Measurements from ENCODE around the gene ADRB2. TPM values are rescaled to one million over a fixed set of nuclear protein-coding genes. Genes with fewer than 3 reads are reported as not detected.
A peak's percentile ranks its signal among the peaks of the same experiment; 100 is the strongest.

The ADRB2 gene
- total RNA-seq, 1 donor = under 0.01 TPM

DNA sequence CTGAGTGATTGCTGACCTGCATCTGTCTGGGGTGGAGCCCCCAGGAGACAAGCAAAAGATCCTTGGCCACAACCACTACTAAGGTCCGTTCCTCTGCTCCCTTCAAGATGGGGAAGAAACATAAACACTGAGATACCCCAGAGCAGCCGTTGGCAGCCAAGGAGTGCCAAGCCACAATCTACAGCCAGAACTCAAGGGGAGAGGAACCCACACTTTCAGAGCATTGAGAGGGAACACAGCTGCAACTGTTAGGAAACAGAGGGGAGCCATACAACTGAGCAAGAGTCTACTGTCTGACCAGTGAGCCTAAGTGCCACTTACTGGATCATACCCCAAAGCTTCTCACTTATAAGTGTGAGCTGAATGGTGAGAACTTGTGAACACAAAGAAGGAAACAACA lies 44.6 kb upstream of the ADRB2 start:
- Histone ChIP-seq H4K20me1 (ENCODE audit: insufficient read depth, low read length) (no peaks in the 10 kb centered on the region), H3K27ac (ENCODE audit: low read depth, low read length) (no peak overlapping the region), H3K36me3 (ENCODE audit: insufficient read depth, low read length) (no peaks in the 10 kb centered on the region), H3K27me3 (ENCODE audit: insufficient read depth, low read length) (no peaks in the 10 kb centered on the region), H3K4me3 (ENCODE audit: insufficient read depth, low read length) (no peak overlapping the region), H3K4me1 (ENCODE audit: insufficient read depth, low read length) (peaks cover 9% of the 10 kb centered on the region), H3K9me3 (ENCODE audit: low read depth, low read length) (no peaks in the 10 kb centered on the region), H3K4me2 (ENCODE audit: insufficient read depth, low read length) (no peak overlapping the region), H2AFZ (ENCODE audit: low read length) (peak overlapping the region; percentile 32), H3K79me2 (ENCODE audit: insufficient read depth, low read length) (no peaks in the 10 kb centered on the region)
- TF ChIP-seq, protein P1, sequence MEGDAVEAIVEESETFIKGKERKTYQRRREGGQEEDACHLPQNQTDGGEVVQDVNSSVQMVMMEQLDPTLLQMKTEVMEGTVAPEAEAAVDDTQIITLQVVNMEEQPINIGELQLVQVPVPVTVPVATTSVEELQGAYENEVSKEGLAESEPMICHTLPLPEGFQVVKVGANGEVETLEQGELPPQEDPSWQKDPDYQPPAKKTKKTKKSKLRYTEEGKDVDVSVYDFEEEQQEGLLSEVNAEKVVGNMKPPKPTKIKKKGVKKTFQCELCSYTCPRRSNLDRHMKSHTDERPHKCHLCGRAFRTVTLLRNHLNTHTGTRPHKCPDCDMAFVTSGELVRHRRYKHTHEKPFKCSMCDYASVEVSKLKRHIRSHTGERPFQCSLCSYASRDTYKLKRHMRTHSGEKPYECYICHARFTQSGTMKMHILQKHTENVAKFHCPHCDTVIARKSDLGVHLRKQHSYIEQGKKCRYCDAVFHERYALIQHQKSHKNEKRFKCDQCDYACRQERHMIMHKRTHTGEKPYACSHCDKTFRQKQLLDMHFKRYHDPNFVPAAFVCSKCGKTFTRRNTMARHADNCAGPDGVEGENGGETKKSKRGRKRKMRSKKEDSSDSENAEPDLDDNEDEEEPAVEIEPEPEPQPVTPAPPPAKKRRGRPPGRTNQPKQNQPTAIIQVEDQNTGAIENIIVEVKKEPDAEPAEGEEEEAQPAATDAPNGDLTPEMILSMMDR (IDR thresholded peaks at IDR 0.05; ENCODE audit: extremely low read depth, low read depth, low read length) = no peak
- DNase-seq (ENCODE audit: insufficient read length, low spot score, missing footprints) = no peak

DNA sequence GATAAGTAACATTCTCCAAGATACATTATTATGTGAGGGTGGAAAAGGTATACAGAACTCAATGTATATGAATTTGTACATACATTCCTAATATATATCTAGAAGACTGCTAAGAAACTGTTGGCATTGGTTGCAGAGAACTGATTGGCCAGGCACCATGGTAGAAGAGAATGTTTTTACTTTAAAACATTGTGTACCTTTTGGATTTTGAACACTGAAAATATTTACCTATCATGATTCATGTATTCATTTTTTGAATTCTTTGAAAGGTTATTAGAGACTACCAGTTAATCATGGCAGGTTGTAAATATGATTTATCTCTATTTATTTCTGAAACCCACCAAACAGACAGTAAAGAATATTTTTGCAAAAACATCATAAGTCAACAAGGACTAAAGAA lies 41.2 kb upstream of the ADRB2 start:
- Histone ChIP-seq H3K27ac (ENCODE audit: low read depth, low read length) (no peak overlapping the region), H3K27me3 (ENCODE audit: insufficient read depth, low read length) (no peaks in the 10 kb centered on the region), H2AFZ (ENCODE audit: low read length) (no peak overlapping the region), H4K20me1 (ENCODE audit: insufficient read depth, low read length) (no peaks in the 10 kb centered on the region), H3K9me3 (ENCODE audit: low read depth, low read length) (no peaks in the 10 kb centered on the region), H3K4me2 (ENCODE audit: insufficient read depth, low read length) (no peak overlapping the region), H3K4me3 (ENCODE audit: insufficient read depth, low read length) (no peak overlapping the region), H3K36me3 (ENCODE audit: insufficient read depth, low read length) (no peaks in the 10 kb centered on the region), H3K4me1 (ENCODE audit: insufficient read depth, low read length) (peaks cover 4% of the 10 kb centered on the region), H3K79me2 (ENCODE audit: insufficient read depth, low read length) (no peaks in the 10 kb centered on the region)
- no peak for DNase-seq (ENCODE audit: insufficient read length, low spot score, missing footprints)
- TF ChIP-seq, protein P1 (IDR thresholded peaks at IDR 0.05; ENCODE audit: extremely low read depth, low read depth, low read length) = no peak

DNA sequence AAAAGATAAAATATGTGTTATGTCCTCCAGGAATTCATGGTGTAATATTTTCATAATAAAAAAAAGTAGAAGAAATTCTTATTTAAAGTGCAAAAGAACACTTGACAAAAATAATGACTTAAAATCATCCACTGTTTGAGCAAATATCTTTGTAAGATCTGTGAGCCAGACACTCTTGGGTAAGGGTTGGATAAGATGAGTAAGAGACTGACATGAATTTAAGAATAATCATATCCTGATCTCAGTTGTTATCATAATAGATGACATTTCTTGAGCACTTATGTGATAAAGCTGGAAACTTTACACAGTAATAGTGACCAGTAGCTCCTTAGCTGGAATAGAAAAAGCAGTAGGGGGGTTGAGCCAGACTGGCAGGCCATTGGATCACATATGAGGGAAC lies 40.0 kb upstream of the ADRB2 start:
- peaks cover 15% of the 10 kb centered on the region for H3K4me1 ChIP-seq (ENCODE audit: insufficient read depth, low read length)
- no peaks in the 10 kb centered on the region for H3K27me3 ChIP-seq (ENCODE audit: insufficient read depth, low read length)
- no peak overlapping the region for H3K4me3 ChIP-seq (ENCODE audit: insufficient read depth, low read length)
- no peaks in the 10 kb centered on the region for H4K20me1 ChIP-seq (ENCODE audit: insufficient read depth, low read length)
- H3K9me3 ChIP-seq (ENCODE audit: low read depth, low read length) = no peaks in the 10 kb centered on the region
- H3K4me2 ChIP-seq (ENCODE audit: insufficient read depth, low read length) = no peak overlapping the region
- no peak overlapping the region for H2AFZ ChIP-seq (ENCODE audit: low read length)
- TF ChIP-seq, protein P1 (IDR thresholded peaks at IDR 0.05; ENCODE audit: extremely low read depth, low read depth, low read length) = no peak
- no peak for DNase-seq (ENCODE audit: insufficient read length, low spot score, missing footprints)
- H3K36me3 ChIP-seq (ENCODE audit: insufficient read depth, low read length) = no peaks in the 10 kb centered on the region
- no peaks in the 10 kb centered on the region for H3K79me2 ChIP-seq (ENCODE audit: insufficient read depth, low read length)
- H3K27ac ChIP-seq (ENCODE audit: low read depth, low read length) = no peak overlapping the region

- Histone ChIP-seq H3K36me3 (ENCODE audit: insufficient read depth, low read length) (no peaks in the 10 kb centered on the region), H3K27me3 (ENCODE audit: insufficient read depth, low read length) (no peaks in the 10 kb centered on the region), H3K27ac (ENCODE audit: low read depth, low read length) (no peak overlapping the region), H3K79me2 (ENCODE audit: insufficient read depth, low read length) (no peaks in the 10 kb centered on the region), H4K20me1 (ENCODE audit: insufficient read depth, low read length) (no peaks in the 10 kb centered on the region), H3K9me3 (ENCODE audit: low read depth, low read length) (no peaks in the 10 kb centered on the region), H3K4me3 (ENCODE audit: insufficient read depth, low read length) (no peak overlapping the region), H3K4me2 (ENCODE audit: insufficient read depth, low read length) (no peak overlapping the region), H2AFZ (ENCODE audit: low read length) (no peak overlapping the region), H3K4me1 (ENCODE audit: insufficient read depth, low read length) (peaks cover 29% of the 10 kb centered on the region)
- DNase-seq (ENCODE audit: insufficient read length, low spot score, missing footprints) = no peak
- TF ChIP-seq, protein P1 (IDR thresholded peaks at IDR 0.05; ENCODE audit: extremely low read depth, low read depth, low read length) = no peak
These were observed 37.8 kb upstream of the ADRB2 start for GRCh38 chr5:148788636-148789035.

All from osteoblast (primary cell).